ENCODE data around the gene ATG5.
"Not testable (repeated sequence)": the region's sequence is repeated elsewhere in the genome, so short reads cannot be mapped to it uniquely, and the experiment has no call there.

The ATG5 gene

DNA sequence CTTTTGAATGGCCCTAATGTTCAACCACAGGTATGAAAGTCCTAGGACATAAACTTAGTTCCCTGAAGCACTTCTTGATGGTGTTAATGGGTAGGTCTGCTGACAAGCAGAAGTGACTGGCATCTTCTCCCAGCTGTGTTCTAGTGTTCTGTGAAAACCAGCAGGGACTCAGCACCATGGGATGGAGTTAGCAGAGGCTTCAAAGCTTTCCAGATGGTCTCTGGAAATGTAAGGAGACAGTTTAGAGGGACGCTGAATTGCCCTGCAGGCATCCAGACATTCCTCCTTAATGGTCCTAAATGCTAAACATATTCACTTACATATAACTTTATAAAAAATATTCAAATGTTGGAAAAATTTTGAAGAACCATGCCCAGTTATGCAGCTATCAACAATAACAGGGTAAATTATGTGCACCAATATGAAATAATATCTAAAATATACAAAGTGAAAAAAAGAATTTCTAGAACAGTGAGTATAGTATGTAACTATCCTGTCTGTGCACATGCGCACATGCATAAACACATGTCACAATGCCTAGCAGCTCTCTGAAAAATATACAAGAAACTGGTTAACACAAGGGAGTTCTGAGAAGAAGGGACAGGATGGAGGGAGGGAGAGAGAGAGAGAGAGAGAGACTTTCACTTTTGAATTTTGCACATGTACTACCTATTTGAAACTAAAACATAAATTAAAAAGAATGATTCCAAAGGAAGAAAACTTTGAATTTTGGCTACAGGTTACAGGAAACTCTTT is 152.3 kb downstream of the ATG5 start:
- DNase-seq, result no peak

GRCh38 chr6:106170030-106170791 is 155.3 kb downstream of the ATG5 start:
- no peak for DNase-seq

DNA sequence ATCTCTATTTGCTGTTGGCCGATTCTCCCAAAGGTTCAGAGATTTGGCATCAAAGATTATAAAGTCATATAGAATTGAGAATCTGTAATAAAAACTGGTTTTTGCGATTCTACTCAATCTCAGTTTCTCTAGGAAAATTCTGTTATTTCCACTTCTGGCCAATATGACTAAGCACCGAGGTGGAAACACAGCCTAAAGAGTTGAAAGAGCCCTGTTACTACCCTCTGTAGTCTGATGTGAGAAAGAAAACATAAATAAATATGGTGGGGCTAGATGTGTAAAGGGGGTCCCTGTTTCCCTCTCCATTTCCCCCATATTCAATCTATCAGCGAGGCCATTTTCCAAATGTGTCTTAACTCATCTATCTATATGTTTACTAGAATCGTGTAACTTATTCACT is 156.0 kb downstream of the ATG5 start:
- no peak for DNase-seq

DNA sequence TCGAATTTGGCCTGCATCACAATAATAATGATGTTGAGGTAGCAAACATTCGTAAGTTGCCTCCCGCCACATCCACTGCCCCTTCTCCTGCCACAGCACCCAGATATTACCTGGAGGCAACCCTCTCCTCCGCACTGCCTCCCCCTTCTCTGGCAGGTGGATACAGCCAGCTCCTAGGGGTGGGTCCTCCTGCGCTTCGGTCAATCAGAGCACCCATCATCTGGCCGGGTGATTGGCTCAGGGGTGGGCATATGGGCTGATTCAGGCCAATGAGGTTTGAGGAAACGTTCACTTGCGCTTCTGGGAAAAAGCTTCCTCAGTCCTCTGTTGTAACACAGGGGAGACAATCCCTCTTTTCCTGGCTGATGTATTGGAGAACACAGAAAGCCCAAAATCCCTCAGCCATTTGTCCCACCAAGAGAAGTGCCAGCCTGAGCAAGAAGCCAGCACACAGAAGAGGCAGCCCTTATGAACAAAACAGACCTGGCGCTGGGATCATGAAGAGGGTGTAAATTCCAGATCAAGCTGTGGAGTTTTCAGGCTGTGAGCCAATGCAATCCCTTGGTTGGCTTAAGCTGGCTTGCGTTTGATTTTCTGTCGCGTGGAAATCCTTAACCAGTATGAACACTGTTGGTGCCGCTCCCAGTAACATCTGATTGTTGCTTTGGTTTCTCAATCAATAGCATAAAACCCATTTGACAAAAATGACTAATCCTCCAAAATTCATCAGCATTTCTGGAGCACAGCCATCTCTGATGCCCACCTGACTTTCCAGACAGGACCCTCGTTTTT is 157.3 kb downstream of the ATG5 start:
- no peak for DNase-seq

DNA sequence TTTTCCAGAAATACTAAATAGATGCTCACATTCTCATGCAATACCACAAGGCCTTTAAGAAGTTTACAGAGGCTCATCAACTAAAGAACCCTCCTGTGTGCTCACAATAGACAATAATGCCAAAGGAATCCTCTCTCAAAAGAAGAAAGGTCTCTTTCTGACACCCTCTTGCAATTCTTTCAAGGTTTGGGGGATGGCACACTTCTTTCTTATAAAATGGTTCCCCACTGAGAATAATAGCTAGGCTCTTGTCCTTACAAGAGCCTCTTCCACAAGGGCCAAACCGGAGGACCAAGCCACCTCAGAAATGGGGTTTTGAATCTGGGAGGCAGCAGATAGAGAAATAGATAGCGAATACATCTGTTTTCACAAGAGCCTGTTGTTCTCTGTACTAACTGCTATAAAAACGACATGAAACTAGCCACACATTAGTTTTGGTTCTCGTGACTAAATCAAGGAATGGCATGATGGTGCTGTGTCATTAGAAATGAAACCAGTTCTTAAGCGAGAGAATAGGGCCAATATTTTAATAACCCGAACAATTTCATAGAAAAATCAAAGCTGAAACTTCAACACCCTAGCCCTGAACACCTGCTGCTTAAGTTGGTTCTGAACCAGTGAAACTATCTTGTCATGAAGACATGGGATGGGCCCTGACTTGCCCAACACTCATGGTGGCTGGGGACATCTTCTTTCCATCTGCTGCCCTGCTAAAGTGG is 158.3 kb downstream of the ATG5 start:
- no peak for DNase-seq

DNA sequence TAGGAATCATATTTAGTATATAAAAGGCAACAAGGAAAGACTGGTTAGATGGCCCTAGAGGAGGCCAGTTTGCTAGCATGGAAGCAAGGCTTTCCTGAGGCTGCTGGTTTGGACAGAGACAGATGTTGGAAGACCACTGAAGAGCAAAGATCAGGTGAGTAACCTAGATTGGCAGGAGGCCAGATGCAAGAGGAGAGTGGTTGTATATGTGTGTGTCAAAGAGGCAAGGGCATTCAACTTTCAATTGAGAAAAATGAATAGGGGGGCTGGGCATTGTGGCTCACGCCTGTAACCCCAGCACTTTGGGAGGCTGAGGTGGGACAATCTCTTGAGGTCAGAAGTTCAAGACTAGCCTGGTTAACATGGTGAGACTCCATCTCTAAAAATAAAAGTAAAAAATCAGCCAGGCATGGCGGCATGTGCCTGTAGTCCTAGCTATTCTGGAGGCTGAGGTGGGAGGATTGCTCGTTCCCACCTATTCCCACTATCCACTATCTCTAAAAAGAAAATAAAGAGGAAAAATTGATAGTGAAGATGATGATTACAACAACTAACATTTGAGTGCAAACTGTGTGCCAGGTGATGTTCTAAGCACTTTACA is 159.6 kb downstream of the ATG5 start:
- DNase-seq, result no peak

GRCh38 chr6:106163966-106164877 is 161.3 kb downstream of the ATG5 start:
- DNase-seq, result no peak

DNA sequence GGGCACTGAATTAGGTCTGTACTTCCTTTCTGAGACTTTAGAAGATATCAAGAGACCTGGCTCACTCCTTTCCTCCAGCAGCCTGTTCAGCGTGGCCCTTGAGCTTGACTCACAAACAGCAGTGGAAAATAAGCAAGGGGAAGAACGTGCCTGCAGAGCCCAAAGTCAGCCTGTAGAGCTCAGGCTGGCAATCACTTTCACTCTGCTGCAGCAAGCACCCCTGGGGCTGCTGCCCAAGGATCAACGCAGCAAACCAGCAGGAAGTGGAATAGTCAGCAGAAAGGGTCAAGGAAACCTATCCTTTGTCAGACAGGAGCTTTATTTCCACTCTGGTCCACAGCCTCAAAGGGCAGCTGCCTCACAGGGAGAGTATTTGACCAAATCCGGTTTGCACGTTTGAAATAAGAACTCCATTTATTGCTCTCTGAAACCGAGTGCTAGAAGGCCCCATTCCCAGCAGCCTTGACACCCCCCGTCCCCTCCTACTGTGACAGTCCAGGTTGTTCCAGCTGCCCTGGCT is 162.1 kb downstream of the ATG5 start:
- no peak for DNase-seq

- no peak for DNase-seq
These were observed 162.6 kb downstream of the ATG5 start for GRCh38 chr6:106162921-106163320.

DNA sequence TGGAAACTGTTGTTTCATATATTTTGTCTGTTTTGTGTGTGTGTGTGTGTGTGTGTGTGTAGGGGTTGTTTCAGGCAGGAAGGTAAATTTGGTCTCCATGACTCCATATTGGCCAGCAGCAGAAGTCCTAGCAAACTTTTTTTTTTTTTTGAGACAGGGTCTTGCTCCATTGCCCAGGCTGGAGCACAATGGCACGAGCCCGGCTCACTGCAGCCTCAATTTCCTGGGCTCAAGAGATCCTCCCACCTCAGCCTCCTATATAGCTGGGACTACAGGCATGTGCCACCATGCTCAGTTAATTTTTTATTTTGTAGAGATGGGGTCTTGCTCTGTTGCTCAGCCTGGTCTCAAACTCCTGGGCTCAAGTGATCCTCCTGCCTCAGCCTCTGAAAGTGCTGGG is 163.7 kb downstream of the ATG5 start:
- DNase-seq, result no peak

DNA sequence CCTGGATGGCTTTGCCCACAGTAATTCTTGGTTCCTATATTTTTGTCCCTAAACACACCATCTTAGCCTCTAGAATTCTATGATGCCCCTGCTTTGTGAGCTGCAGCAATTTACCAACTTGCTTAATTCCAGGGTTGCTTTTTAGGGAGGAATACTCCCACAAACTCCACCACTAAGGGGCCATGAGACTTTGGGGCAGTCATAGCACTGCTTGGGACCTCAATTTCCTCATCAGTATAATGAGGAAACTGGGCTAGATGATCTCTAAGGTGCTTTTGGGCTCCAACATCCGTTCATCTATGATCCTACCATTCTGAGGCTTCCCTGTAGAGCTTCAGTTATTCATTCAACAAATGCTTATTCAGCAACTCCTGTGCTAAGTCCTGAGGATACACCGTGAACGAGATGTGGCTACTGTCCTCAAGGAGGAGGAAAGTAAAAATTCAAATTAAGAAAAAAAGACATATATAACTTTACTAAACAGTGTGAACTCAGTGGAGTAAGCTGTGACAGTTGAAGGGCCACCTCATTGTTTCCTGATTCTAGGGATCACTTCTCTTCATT is 164.2 kb downstream of the ATG5 start:
- DNase-seq, result no peak

DNA sequence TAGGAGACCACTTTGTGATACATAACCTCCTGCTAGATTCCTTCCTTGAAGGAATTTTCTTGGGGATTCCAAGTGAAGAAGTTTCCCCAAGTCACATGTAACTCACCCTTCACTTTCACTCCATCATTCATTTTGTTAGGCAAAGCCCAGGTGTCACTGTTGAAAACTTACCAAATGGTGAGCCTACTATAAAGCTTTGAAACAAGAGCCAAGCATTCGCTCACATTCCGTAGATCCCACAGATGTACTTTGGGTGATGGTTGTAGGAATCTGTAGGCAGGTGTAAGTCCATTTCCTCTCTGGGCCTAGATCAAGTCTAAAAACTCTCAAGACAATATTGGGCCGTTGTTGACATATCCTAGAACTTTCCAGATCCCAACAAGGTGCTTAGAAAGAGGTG is 165.4 kb downstream of the ATG5 start:
- no peak for DNase-seq

- DNase-seq, result no peak
These were observed 166.0 kb downstream of the ATG5 start for GRCh38 chr6:106159531-106159940.

GRCh38 chr6:106158816-106159215 is 166.7 kb downstream of the ATG5 start:
- no peak for DNase-seq

DNA sequence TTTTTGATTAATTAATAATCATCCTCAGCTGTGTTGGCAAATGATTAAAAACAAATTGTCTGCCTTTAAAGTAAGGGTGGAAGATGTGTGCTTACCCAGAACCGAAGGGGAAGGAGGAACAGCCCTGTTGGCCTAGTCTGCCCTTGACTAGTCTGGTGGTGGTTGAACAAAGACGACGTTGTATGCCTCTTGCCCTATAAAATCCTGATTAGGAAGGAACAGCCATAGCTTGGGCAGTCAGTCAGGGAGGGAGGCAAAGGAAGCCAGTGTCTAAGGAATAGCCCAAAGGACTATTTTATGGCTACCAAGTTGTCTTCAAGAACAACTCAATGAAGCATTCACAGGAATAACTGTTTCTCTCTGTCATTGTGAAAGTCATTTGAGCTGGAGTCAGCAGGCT is 168.7 kb downstream of the ATG5 start:
- DNase-seq, result no peak

- DNase-seq, result no peak
These were observed 169.1 kb downstream of the ATG5 start for GRCh38 chr6:106156413-106156812.

DNA sequence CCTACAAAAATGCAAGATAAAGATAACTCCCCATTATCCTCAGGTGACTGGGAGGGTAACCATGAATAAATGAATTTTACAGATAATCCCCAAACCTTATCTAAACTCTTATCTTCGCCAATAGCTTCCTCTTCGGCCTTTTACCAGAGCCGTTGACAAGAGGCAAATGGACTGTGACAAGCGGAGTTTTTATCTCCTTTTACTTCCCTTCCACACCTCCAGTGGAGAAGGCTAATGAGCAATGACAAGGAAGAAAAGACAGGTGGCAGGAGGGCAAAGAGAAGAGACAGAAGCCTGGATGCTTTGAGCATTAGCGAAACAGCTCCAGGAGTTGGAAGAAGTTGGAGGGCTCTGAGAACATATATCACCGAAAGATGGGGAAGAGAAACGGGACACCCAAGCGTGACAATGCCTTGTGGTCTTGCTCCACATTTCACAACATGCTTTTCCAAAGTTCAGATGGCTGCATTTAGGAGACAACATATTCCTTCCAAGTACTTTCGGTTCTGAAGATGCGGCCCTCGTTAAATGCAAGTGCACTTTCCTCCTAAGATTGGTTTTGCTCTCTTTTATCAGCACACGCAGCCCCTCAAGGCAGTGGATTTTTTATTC is 170.2 kb downstream of the ATG5 start:
- DNase-seq, result no peak

GRCh38 chr6:106154326-106154725 is 171.2 kb downstream of the ATG5 start:
- no peak for DNase-seq

- DNase-seq, result no peak
These were observed 172.6 kb downstream of the ATG5 start for GRCh38 chr6:106152952-106153351.

DNA sequence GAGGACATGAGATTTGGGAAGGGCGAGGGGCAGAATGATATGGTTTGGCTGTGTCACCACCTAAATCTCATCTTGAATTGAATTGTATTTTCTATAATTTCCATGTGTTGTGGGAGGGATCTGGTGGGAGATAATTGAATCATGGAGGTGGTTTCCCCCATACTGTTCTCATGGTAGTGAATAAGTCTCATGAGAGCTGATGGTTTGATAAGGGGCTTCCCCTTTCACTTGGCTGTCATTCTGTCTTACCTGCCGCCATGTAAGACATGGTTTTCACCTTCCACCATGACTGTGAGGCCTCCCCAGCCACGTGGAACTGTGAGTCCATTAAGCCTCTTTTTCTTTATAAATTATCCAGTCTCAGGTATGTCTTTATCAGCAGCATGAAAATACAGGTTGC is 173.1 kb downstream of the ATG5 start:
- DNase-seq, result not testable (repeated sequence)

Measured in SHP77 (cell line).